HG03045 (cell line): Measurements from ENCODE around the gene BCAP29.

Source experiments
- ATAC-seq: cut with Tn5 transposase; IDR thresholded peaks from one replicate; pipeline ENCODE4 v1.9.1; 2021; ENCODE audit warnings: mild to moderate bottlenecking, moderate library complexity; ENCODE audit not compliant: unreplicated experiment

BCAP29 gene

DNA sequence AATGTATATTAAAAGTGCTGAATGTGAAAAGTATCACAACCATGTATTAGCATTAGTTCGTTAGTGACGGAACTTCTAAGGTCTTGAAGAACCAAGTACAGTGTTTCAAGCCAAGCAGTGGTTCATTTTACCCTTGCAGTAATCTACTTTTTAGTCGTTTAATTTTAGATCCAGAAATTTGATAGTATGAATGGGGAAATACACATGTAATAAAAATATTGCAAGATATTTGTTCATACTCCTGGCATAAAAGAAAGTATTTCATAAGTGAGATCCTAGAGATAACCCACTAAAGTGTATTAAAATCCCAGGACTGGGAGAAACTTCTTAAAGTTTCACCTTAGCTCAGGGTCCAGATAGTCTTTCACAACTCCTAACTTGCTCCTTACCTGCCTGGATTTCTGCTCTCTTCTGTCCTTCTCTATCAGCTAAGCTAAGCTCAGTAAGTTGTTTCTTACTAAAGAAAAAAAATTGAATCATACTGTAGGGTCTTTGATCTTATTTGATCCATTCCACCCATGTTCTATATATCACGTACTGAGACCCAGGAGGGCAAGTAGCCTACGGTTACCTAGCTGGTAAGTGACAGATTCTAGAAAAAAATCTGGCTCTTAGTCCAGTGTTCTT, 1.5 kb downstream of the BCAP29 start:
- no peak for ATAC-seq

DNA sequence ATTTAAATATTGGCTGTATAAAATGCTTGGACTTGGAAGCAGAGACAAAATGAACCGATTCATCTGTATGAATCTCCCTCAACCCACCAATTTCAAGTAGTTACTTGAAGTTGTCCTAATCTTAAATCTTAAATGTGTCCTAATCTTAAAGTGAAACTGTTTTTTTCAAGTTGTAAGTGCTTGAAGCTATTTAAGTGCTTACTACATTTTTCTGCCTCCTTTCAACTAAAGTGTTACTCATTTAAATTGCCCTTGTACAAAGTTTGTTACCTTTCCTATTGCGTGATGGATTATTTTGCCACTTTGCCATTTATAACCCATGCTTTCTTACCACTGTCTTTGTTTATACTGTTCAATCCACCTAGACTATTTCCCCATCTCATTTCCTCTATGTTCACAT, 2.8 kb downstream of the BCAP29 start:
- ATAC-seq: no peak

DNA sequence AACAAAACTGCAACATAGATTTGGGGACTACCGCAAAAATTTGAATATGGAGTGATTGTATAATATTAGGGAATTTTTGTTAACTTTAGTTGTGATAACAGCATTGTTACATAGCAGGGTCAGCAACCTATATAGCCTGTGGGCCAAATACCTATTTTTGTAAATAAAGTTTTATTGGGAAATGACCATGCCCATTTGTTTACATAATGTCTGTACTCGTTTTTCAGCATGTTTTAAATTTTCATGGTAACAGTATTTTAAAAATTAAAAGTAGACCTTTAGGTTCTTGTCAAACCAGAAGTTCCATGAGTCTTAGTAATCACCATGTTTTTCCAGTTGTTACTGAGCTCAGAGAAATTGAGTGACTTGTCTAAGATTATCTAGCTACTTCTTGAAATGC, 4.7 kb downstream of the BCAP29 start:
- ATAC-seq: no peak

DNA sequence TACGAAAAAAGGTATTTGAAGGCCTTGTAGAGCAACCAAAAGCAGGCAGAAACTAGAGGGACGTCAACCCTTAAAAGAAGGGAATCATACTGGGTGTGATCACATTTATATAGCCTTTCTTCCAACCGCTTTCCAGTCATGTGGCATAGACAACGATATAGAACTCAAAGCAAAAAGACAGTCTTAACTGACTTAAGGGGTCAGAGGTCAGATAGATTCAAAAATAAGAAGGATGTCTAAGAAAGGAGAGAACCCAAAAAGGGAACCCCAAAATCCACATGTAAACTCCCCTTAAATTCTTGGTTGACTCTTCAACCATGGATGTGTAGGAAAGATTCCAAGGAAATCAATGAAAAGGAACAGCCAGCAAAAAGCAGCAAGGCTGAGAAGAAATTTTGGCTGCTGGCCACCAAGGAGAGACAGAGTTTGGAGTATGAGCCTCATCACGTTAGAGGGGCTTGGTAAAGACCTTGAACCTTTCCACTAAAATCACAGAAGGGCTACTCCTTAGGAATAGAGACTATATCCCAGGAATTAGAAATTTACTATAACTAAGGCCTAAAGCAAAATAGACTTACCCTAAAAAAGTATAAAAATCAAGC, 8.6 kb downstream of the BCAP29 start:
- ATAC-seq: no peak

DNA sequence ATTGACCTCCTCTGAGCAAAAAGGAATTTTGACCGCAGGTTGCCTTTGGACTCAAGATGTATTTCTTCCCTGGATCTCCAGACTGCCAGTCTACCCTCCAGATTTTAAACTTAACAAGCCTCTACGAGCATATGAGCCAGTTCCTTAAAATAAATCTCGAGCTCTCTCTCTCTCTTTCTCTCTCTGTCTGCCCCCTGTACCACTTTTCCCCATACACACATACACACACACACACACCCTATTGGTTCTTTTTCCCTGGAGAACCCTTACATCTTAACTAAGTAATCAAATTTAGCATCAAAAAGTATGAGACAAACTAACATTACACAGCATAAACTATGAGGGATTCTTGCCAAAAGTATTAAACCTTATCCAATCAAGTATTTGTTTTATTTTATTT, 11.4 kb downstream of the BCAP29 start:
- no peak for ATAC-seq

DNA sequence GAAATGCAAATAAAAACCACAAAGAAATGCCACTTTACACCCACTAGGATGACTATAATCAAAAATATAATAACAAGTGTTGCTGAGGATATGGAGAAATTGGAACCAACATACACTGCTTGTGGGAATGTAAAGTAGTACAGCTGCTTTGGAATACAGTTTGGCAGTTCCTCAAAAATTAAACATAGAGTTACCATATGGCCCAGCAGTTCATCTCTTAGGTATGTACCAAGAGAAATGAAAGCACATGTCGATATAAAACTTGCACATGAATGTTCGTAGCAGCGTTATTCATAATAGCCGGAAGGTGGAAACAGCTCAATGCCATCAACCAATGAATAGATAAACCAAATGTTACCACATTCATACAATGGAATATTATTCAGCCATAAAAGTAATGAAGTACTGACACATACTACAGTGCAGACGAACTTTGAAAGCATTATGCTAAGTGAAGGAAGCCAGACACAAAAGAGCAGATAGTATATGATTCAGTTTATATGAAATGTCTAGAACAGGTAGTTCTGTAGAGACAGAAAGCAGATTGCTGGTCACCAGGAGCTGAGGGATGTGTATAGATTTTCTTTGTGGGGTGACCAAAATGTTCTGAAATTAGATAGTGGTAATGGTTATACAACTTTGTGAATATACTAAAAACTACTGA, 12.4 kb downstream of the BCAP29 start:
- no peak for ATAC-seq

DNA sequence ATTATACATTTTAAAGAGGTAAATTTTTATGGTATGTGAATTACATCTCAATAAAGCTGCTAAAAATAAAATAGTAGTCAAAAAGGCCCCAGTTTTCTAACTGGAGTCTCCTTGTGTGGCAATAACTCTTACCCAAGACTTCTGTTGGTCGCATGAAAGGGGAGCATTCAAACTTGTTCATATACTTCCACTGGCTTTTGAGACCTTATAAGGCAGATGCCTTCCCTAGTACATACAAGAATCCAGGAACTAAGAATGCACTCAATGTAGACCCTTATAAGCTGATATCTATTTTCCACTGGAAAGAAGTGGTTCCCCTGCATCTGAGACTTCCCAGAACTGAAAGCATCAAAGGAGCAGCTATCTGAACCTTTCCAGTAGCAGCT, 13.0 kb downstream of the BCAP29 start:
- no peak for ATAC-seq

DNA sequence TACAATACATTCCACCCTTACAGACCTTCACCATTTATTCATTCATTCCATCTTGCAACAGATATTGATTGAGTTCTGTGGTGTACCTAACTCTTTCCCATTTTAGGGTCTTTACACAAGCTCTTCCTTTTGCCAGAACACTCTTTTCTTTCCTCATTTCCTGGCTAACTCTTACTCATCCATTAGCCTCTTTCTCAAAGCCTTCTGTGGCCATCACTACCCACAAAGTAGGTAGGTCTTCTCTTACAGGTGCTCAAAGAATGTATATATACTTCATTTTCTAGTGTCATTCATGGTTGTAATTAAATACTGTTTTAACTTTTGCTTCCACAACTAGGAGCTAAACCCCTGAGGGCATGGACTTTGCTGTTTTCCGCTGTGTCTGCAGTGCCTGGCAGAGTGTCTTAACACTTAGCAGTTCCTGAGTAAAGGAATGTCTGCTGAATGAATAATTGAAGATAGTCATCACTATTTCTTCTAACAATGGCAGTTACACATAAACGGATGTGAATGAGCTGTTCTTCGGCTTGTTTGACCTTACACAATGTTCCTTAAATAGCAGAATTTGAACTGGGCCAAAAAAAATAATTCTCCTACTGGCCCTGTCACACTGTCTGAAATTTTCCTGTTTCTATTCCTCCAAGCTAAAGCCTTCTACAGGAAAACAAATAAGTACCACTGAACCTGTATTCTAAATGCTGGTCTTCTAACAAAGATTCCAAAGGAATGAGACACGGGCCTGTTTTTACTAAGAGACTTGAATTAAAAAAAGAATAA, 15.1 kb downstream of the BCAP29 start:
- ATAC-seq: no peak

DNA sequence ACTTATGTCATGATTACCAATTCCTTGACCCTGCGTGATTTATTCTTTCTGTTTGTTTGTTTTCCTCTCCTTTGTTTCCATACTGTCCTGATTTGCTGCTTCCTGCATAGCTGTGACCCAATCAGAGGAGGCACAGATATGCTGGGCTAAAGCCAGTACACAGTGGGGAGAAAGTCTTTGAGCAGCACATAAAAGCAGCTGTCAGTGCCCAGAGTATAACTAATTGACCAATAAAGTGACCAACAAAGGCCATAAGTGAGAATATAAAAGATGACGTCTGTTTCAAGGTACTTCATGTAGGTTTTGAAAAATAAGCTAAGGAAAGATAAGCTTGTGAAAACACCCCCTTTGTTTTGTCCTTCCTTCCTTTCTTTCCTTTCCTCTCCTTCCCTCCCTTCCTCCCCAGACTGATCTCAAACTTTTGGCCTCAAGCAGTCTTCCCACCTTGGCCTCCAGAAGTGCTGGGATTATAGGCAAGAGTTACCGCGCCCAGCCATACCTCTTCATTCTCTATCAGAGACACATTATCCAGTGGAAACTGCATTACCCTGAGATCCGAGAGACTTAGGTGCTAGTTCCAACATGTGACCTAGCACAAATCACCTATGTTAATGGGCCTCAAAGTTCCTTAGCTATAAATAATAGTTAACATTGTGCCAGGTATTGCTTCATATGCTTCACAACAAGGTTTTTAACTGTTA, 17.0 kb downstream of the BCAP29 start:
- no peak for ATAC-seq

DNA sequence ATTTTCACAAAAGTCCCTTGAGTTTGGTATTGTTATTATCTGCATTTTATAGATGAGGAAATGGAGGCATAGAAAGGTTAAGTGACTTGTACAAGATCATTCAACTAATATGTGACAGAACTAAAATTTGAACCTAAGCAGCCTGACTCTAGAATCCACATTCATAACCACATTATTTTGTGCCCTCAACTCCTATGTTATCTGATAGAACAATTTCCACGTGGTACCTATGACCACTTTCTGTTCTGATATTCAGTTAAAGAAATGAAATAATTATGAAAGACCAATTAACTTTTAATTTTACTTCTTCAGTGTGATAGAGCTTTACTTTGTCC, 17.5 kb downstream of the BCAP29 start:
- ATAC-seq: no peak

DNA sequence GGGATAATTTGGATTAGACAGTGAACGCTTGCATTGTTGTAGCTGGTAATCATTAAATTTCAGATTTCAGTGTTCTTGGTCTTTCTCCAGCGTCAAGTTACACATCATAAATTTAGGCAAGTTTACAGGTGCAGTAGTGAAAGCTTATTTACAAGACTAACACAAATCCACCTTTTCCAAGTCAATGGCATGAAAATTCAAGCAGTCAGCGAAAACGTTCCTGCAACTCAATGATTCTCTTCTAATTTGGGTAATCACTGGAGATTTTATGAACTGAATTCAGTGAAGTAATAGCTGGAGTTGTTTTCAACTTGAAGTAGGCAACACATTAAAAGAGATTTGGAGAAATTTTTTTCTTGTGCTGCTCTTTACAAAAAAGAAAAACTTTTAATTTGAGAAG, 17.9 kb downstream of the BCAP29 start:
- ATAC-seq: no peak

DNA sequence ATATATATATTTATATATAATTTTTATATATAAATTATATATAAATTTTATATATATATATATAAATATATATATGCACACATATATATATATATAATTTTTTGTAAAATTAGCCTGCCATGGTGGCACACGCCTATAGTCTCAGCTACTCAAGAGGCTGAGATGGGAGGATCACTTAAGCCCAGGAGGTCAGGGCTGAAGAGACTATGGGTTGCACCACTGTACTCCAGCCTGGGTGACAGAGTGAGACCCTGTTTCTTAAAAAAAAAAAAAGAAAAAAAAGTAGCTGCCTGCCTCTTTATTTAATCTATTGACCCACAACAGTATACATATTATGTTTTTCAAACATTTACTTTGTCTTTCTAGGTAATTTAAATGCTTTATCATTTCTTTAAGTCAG, 19.2 kb downstream of the BCAP29 start:
- no peak for ATAC-seq

DNA sequence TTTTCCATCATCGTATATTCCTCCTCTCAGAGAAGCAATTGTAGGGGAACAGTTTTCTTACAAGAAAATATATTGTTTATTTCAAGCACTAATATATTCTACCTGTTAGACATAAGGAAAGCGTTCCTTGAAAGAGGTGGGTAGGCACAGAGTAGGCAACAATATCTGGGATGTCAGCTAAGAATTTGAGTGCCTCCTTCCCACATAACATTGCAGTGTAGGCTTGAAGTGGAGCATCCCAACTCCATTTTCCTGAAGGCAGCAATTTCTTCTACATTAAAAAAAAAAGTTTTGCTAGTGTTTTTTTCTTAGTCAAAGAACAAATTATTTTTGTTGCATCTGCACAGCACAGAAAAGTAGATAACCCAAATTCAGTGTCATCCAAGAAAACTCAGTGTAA, 20.8 kb downstream of the BCAP29 start:
- no peak for ATAC-seq

DNA sequence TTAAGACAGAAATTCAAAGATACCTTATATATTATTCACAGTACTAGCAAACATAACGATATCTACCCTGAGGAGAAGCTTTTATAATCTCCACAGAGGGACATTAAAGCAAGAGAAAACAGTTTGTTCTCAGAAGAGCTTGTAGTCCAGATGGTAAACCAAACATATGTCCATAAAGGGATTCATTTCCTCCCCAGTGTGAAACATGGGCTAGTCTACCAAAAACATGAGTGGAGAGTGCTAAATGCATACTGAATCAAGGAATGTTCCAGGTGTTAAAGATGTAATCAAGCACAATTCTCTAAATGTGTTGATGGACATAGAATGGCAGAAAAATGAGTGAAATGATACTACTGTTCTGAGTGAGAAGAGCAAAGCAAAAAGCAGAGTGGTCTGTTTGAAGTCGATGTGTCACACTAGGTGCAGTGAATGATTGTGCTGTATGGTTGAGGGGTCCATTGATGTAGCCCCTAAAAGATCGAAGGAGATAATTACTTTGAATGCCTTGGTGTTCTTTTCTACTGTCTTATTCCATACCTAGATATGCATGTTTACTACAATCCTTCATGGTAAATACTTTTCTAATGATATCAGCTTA, 25.3 kb downstream of the BCAP29 start:
- ATAC-seq: no peak

DNA sequence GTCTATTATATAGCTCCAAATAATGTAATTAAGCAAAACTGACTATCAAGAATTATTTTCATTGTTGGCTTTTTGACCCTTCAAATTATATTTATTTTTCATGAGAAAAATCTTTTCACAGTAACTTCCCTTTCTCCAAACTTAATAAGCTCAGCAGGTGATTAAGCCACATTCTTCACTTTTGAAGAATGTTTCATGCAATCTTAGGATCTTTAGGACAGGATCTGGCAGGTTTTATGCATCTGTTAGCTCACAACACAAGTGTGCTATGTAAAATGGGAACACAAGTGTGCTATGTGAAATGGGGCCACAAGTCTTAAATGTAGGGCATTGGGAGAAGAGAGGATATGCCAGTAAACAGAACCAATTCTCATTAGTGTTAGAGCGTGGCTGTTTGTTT, 26.3 kb downstream of the BCAP29 start:
- no peak for ATAC-seq

DNA sequence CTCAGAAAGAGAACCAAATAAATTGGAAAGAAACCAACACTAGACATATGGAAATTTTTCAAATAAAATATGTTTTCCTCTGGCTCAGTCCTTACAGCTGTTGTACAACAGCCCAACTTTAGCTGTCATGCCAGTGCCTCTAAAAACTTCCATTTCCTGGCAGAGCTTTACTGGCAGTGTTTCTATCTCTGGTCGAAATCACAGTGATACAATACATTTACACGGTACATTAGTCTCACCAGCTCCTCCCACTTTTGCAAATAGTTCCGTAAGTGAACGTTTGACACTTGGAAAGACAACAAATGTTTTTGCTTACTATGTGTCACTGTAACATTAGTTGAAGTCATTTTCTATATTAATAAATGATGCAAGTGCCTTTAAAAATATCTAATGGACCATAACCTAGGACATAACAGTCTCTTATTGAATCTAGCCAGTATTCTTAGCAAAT, 29.8 kb downstream of the BCAP29 start:
- ATAC-seq: no peak

DNA sequence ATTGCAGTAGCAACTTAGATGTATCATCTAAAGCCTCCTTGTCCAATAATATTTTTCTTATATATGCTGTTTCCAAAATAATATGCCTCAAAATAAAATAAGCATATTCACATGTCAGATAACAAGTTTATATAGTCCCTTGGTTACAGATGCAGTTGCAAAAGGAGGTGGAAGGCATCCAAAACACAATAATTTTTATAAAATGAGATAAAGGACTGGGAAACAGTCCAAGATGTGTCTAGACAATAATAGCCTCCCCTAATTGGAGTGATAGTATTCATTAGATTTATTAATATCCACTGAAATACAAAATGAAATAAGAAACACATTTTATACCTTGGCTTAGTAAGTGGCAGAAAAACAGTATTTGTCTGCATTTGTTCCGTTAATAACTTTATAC, 30.3 kb downstream of the BCAP29 start:
- ATAC-seq: no peak

DNA sequence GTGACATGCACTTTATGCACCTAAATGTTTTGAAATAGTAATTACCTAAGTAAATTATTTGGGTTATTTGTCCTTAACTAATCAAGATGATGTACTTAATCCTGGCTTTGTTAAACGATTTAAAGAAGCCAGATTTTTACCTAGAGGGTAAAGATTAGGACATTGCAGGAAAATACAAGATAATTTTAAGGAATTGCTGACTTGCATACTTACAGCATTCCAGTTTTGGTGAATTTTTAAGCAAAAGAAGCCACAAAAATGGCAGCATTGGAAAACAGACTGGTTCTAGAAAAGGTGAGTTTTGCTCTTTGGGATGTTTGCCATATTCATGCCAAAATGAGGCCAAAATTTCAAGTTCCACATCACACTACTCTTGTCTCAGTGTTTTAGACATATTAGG, 33.4 kb downstream of the BCAP29 start:
- no peak for ATAC-seq

DNA sequence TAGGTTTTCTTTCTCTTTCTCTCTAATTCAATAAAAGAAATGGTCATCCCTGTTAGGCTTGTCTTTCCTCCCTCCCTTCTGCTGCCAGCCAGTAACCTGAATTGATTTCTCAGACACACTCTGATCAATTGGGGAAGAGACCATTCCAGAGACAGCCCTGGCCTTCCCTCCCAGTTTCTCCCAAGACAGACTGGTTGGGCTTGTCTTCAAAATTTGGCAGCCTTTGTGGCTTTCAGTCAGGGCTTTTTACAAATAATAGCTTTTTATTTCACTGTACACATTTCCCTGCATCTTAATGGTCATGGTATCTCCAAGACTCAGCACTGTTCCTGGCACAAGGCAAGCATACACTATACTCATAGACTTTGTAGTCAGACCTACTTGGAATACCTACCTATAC, 33.9 kb downstream of the BCAP29 start:
- ATAC-seq: no peak

DNA sequence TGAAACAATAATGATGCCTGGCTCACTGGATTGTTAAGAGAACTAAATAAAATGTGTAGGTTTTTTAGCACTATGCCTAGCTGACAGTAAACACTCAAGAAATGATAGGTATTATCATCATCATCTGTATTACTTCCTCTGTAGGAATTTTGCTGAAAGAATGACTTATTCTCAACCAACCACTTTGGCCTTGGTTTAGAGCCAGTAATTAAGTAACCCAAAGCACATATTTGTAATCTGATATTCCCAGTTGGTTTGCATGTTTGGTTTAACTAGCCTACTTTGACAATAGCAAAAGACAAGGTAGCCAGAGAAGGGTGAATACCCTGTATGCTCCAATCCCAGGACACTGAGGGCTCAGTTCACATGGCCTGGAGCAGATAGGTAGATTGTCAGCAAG, 34.4 kb downstream of the BCAP29 start:
- no peak for ATAC-seq
